Left cardiac atrium (tissue), 4 donors: ENCODE data around the gene CTTN. TPM values are rescaled to one million over a fixed set of nuclear protein-coding genes. Genes with fewer than 3 reads are reported as not detected.

Experiments
- ATAC-seq, 2 donors: fragments of 200-7000 bp; cut with Tn5 transposase; one replicate each; pipeline ENCODE4 v1.9.1; 2020; ENCODE audit warnings: mild to moderate bottlenecking in 2 of 2, moderate library complexity in 2 of 2
- DNase-seq: peaks from one replicate; pipeline ENCODE4 v3.0.0-alpha.2; 2020
- intact Hi-C, 2 donors: fragments of 100-400 bp; cut with DNase I; formaldehyde crosslinking; loops; one replicate each; pipeline versions ENCODE4 v1.14.1 to v1.15.1; 2022 to 2023
- total RNA-seq, 2 donors: library from RNA; stranded (reverse); fragmentation: NEBNext Ultra II Directional; extraction: Animal tissue kit (Norgen Biotek cat#: 25700); gene quantifications; one replicate each; pipeline ENCODE4 v1.2.1, GENCODE V29; 2021
- donor health status: DM: no; HTN: yes; CAD: no.
- donor health status: DM: no; HTN: yes; CAD: no; lungs with severe emphysema.
- donor health status: DM: yes; HTN: yes; CAD: no.
- donor health status: Dilated cardiomyopathy.

CTTN gene
- total RNA-seq, 2 donors from 2014 or later: 71.7 to 112 TPM

- no peak for DNase-seq
- ATAC-seq: no peak
- intact Hi-C loops: no loop called here
Observed at GRCh38 chr11:70420496-70420895, 22.2 kb downstream of the CTTN start.

GRCh38 chr11:70421123-70421522 is 22.8 kb downstream of the CTTN start:
- ATAC-seq: no peak
- intact Hi-C loops: no loop called here
- no peak for DNase-seq

- no peak for DNase-seq
Observed at GRCh38 chr11:70422692-70423522, 24.6 kb downstream of the CTTN start.

DNA sequence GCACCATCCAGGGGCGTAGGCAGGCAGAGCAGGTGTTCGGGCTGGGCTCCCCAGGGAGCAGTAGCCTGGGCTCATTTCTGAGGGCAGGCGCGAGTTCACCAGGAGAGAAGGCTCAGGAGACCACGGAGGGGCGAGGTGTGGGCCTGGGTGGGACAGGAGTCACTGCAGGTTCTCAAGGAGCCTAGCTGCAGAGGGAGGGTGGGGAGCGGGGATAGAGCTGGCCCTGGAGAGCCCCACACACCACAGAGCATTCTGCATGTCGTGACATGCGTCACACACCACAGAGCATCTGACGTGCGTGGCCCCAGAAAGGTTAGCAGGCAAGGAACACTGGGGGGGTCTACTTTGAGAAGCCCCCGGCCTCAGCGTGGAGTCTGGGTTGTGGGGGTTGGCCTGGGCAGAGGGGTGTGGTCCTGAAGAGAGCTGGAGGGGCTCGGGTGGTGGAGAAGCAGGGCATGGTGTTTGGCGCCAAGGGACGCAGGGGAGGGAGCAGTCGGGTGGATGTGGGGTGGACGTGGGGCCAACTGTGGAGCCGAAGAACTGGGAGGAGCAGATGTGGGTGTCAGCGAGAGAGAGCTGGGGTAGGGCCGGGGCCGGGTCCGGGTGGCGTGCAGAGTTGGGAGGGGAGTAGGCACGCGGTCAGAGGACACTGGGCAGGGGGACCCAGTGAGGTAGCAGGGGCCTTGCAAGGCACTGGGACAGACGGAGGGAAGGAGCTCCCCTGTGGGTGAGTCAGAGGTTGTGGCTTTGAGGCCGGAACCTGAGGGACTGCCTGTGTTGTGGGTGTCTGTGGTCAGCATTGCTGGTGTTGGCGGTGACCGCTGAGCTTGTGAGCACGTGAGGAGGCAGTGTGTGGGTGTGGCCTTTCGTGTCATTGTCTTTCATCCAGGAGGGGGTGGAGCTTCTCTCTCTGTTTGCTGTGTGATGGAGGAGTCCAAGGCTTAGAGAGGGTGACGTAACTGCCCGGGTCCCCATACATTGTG is 25.5 kb downstream of the CTTN start:
- no peak for DNase-seq
- ATAC-seq: peak in 1 of 2 donors; percentile 9
- intact Hi-C loops: no loop called here

More at GRCh38 chr11:70422692-70423522, 24.6 kb downstream of the CTTN start:
- intact Hi-C loops: no loop called here
- ATAC-seq: no peak

DNA sequence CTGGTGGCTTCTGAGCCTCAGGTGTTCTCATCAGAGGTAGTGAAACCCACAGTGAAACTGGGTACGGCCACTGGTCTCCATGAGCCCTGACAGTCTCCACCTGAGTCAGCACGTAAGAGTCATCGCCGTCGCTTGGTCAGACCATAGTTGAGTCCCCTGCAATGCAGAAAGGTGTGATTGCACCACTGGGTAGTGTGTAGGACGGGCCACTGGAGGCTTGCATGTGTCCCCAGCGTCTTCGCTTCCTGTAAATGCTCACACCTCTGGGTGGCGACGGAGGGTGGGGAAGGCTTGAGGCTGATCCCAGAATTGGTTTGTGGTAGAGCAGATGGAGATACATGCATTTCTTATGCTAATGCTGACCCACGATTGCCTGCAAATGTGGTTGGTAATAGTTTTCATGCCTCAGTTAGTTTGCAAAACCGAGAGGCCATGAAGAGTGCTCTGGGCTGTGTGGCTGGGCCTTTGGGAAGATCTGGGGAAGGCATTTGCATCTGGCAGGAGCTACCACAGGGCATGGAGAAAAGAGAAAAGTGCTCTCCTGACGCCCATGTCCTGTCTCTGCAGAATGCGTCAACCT is 26.5 kb downstream of the CTTN start:
- no peak for DNase-seq
- intact Hi-C loops: no loop called here
- no peak for ATAC-seq

- intact Hi-C loops: no loop called here
- no peak for DNase-seq
- peak in 1 of 2 donors; percentile 21 for ATAC-seq
Observed at GRCh38 chr11:70427436-70427835, 29.1 kb downstream of the CTTN start.

DNA sequence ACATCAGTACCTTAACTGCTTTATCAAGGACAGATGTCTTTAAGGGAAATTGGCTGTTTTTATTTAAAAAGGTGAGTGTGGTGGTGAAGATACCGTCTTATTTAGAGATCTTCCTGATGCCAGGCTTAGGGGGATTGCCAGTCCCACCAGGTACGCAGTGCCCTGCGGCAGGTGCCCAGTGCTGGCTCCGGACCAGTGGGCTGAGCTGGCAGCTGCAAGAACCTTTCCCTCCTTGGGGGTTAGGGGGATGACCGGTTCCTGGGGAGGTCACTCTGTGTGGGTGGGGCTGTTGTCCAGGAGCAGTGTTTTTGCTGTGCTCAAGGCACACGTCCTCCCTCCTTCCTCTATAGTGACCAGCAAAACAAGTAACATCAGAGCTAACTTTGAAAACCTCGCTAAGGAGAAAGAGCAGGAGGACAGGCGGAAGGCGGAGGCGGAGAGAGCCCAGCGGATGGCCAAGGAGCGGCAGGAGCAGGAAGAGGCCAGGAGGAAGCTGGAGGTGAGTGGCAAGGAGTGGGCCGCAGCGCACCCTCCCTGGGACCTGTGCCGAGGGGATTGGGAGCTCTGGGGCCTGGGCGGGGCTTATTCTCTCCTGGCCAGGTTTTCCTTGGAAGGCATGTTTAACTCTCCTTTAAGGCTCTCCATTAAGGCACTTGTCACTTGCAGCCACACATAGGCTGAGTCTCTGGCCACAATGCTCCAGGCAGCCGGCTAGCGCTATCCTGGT is 30.5 kb downstream of the CTTN start:
- no peak for ATAC-seq
- no peak for DNase-seq
- intact Hi-C loops: no loop called here

DNA sequence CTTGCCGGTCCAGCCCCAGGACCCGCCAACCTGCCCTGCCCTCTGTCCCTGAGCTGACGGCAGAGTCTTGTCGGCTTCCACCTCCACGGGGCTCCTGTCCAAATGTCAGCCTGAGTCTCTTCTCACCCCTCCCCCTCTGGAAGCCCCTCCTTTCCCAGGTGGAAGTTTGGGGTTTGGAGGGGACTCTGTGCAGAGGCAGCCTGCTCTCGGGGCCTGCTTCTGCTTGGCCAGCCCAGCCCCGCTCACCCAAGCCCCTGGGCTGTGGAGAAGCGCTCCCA is 31.0 kb downstream of the CTTN start:
- no peak for ATAC-seq
- intact Hi-C loops: no loop called here
- DNase-seq: no peak

DNA sequence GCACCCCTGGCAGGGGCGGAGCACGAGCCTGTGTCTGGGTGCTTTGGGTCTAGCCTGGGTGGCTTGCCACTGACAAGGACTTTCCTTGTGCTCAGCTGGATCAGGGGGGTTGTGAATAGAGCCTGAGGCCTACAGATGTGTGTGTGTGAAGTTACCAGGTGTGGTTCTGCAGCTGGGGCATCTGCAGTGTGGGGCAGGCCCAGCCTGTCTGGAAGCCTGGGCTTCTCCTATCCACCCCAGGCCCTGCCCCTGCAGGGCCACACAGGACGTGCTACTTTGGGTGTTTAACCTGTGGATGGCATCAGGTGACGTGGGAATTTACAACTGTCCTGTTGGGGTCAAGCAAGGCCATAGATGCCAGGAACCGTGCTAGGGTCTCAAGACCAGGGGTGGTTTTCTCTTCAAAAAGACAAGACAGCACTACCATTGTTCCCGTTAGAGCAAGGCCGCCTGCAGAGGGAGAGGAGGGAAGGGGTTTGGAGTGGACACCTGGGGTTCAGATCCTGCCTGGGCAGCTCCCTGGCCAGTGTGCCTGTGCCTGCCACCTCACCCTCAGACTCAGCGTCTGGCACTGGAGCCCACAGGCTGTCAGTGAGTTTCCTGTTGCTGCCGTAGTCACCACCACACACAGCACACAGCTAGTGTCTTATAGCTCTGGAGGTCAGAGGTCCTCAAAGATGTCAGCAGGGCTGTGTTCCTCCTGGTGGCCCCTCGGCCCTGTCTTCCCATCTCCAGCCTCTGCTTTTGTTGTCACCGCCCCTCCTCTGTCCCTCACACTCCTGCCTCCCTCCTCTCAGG is 31.6 kb downstream of the CTTN start:
- no peak for ATAC-seq
- intact Hi-C loops: no loop called here
- no peak for DNase-seq

DNA sequence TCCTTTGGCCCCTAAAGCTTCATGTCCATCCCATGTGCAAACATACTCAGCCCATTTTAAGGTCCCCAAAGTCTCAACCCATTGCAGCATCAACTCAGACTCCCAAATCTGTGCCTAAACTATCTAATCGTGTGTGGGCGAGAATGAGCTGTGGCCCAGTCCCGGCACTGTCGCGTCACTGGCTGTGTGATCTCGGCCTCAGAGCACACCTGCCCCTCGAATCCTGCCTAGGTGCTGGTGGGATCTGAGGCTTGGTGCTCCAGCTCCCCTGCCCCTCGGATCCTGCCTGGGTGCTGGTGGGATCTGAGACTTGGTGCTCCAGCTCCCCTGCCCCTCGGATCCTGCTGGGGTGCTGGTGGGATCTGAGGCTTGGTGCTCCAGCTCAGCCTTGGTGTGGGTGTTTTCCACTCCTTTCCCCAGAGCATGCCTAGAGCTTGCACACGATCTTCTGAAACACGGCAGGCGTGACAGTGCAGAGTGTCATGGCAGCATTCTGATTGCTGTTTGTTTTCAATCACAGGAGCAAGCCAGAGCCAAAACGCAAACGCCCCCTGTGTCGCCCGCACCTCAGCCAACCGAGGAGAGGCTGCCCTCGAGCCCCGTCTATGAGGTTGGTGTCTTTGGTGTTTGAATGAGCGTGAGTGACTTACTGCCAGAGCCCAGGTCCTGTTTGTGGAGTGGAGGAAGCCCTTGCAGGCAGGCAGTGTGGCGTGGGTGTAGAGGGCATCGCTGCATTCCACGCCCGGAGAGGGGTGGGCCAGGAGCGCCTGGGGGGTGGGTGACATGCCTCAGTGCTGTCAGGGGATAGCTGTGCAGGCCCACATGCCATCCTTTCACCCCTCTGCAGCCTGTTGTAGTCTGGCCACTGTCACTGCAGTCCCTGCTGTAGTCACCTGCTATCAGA is 32.6 kb downstream of the CTTN start:
- ATAC-seq (no peak), DNase-seq (no peak)
- intact Hi-C loops: no loop called here

DNA sequence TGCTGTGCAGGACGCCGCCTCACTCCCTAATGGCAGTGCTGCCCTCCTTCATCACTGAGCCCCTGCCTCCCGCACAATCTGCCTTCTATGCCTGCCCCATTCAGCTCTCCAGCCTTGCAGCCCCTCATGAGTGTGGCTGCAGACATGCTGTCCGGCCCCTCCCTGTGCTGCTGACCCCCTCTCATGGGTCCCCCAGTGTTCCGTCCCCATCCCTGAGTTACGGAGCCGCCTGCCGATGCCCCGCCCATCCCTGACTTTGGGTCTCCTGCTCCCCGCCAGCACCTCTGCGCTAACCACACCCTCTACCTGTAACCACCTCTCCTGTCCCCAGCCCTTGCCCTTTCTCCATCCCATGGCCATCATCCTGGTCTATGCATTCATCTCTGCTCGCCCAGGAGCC is 33.3 kb downstream of the CTTN start:
- ATAC-seq (no peak), DNase-seq (no peak)
- intact Hi-C loops: no loop called here

DNA sequence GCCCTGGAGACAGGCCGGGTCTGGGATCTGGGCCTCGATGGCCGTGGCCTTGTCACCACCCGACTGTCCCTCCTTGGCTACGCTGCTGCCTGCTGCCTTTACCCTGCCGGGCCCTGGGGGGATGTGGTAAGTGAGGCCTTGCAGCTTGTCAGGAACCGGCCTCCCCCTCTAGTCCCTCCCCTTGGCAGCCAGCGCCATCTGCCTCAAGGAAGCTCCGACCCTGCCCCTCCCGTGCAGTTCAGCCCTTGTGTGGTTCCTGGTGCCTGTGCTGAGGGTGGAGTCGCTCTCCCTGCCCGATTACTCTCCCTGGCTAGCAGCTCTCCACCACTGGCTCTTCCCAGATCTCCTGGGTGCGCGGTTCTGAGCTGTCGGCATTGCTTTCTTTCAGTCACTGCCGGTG is 33.7 kb downstream of the CTTN start:
- ATAC-seq: no peak
- intact Hi-C loops: no loop called here
- no peak for DNase-seq

DNA sequence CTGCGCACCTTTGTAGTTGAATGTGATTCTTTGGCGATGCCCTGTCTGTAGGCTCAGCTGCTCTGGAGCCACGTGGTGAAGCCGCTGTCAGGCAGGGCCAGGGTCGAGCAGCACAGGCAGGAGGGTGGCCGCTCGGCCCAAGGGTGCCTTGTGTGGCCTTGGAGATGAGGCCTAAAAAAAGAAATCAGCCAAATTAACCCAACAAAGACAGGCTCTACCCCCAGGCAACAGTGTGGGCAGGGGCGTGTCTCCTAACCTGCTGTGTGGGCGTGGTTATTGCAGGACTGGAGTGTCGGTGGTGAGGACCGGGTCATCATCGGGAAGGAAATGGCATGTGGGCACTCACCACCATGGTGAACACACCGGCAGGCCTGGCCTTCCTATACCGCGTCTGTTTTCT is 34.3 kb downstream of the CTTN start:
- ATAC-seq (no peak), DNase-seq (no peak)
- intact Hi-C loops: no loop called here

DNA sequence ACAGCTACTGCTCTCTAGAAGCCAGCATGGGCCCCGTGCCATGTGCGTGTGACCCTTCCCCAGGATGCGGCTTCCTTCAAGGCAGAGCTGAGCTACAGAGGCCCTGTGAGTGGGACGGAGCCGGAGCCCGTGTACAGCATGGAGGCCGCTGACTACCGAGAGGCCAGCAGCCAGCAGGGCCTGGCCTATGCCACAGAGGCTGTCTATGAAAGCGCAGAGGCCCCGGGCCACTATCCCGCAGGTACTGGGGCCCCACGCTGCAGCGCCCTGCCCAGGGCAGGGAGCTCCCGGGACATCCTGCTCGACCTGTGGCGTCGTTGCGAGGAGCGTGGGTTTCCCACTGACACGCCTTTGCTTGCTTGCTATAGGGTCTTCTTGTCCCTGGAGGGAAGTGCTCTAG is 34.7 kb downstream of the CTTN start:
- intact Hi-C loops: no loop called here
- ATAC-seq: no peak
- DNase-seq: no peak

GRCh38 chr11:70433526-70433925 is 35.2 kb downstream of the CTTN start:
- intact Hi-C loops: no loop called here
- DNase-seq (no peak), ATAC-seq (no peak)

DNA sequence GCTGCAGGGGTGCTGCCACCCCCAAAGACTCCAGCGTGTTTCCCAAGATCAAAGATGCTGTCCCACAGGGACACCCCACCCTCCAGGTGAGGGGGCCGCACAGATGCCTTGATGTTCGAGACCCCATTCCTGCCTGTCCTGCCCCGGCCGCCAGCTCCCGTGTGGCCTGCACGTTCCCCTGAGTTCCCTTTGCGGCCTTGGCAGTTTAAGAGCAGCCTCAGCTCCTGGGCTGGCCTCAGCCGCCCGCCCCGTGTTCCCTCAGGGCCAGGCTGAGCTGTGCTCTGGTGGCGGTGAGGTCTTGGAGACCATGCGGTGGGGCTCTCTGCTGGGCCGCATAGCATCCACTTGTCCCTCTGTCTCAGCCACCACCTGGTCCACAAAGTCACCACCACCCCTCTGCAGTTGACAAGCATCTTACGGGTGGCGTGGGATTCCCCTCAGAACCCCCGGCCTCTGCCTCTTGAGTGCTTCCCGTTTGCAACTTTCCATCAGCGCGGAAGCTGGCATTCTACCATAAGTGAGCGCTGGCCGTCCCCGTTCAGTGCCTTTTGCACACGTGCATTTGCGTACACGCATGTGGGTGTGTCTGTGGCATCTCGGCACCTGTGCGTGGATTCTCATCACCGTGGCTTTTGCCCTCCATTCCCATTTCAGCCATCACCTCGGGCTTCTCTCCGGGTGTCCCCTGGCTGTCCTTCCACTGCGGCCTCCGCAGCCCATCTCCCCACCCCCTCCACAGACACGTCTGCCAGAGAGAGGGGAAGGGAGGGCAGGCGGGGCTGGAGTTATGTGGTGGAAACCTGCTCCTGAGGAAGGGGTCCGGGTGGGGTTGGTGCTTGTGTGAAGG is 35.9 kb downstream of the CTTN start:
- ATAC-seq (no peak), DNase-seq (no peak)
- intact Hi-C loops: no loop called here

DNA sequence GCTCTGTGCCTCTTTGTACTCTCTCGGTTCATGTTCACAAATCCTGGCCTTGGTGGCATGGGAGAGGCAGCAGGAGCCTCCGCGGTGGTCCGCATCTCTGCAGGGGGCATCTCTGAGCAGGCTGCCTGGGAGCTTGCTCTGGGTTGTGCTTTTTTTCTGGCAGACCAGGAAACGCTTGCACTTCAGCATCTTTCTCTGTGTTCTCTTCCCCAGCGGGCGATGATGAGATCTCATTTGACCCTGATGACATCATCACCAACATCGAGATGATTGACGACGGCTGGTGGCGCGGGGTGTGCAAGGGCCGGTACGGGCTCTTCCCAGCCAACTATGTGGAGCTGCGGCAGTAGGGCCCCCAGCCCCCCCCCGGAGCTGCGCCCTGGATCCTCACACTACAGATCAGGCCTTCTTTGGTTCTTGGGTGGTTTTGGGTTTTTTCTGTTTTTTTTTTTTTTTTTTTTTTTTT is 36.5 kb downstream of the CTTN start:
- DNase-seq: no peak
- ATAC-seq: no peak
- intact Hi-C loops: no loop called here
